Ascending aorta (tissue), 2 donors: ENCODE measurements around the gene HAUS7. TPM values are rescaled to one million over a fixed set of nuclear protein-coding genes. Genes with fewer than 3 reads are reported as not detected.

Experiments used
- DNase-seq, 2 donors: peaks; one replicate each; pipeline ENCODE4 v3.0.0-alpha.2; 2019; ENCODE audit warnings: low spot score in 2 of 2
- H3K27ac ChIP-seq, 2 donors: fragments of 200-600 bp; sonication (generic); one replicate each; pipeline ENCODE4 v1.5.1; 2016 to 2017; ENCODE audit warnings: mild to moderate bottlenecking in 1 of 2
- H3K27me3 ChIP-seq: fragments of 200-600 bp; sonication (generic); one replicate; pipeline ENCODE4 v1.5.1; 2017
- H3K36me3 ChIP-seq, 2 donors: fragments of 200-600 bp; sonication (generic); one replicate each; pipeline ENCODE4 v1.5.1; 2016
- H3K4me1 ChIP-seq, 2 donors: fragments of 200-600 bp; sonication (generic); one replicate each; pipeline ENCODE4 v1.5.1; 2016 to 2017; ENCODE audit warnings: mild to moderate bottlenecking in 1 of 2
- H3K4me3 ChIP-seq, 2 donors: fragments of 200-600 bp; sonication (generic); one replicate each; pipeline ENCODE4 v1.5.1; 2016 to 2017; ENCODE audit warnings: mild to moderate bottlenecking in 1 of 2
- H3K9me3 ChIP-seq, 2 donors: fragments of 200-600 bp; sonication (generic); one replicate each; pipeline ENCODE4 v1.5.1; 2016
- CTCF ChIP-seq, 3 experiments: fragments of 200-600 bp in 2 of 3; fragments of 450-650 bp in 1 of 3; sonication (generic) in 2 of 3; IDR thresholded peaks; one replicate each; pipeline ENCODE4 v1.5.1; 2016 to 2019; ENCODE audit warnings: antibody characterized with exemption in 3 of 3, mild to moderate bottlenecking in 1 of 3, moderate library complexity in 1 of 3
- intact Hi-C: fragments of 100-400 bp; cut with DNase I; formaldehyde crosslinking; loops from one replicate; pipeline ENCODE4 v1.15.1; 2023
- total RNA-seq: library from RNA; depleted of rRNA; stranded (reverse); fragments of >200 nt; gene quantifications from one replicate; pipeline ENCODE4 v1.1.0, GENCODE V29; 2016

HAUS7 gene
- total RNA-seq, 1 donor from 2014 or later: 22.5 TPM

GRCh38 chrX:153502796-153503195 lies 32.4 kb upstream of the HAUS7 start:
- Histone ChIP-seq H3K36me3 (peaks cover 0 to 7% of the 10 kb centered on the region in 2 donors), H3K27me3 (no peaks in the 10 kb centered on the region), H3K4me1 (peaks cover 12 to 25% of the 10 kb centered on the region in 2 donors), H3K27ac (peak overlapping the region; percentile 79 to 82), H3K9me3 (no peaks in the 10 kb centered on the region), H3K4me3 (peak overlapping the region in 1 of 2 donors; percentile 59)
- TF ChIP-seq CTCF (IDR thresholded peaks at IDR 0.05): no peak
- intact Hi-C loops: loop anchor here (10.0 kb wide), 1 partner anchor 558 kb away; no protein-coding TSS in a partner anchor
- no peak for DNase-seq

- H3K4me3 ChIP-seq: peak overlapping the region in 1 of 2 donors; percentile 59
- intact Hi-C loops: loop anchor here (10.0 kb wide), 1 partner anchor 557 kb away; no protein-coding TSS in a partner anchor
Measured at GRCh38 chrX:153502131-153502530, 31.8 kb upstream of the HAUS7 start.

GRCh38 chrX:153501530-153501929 lies 31.2 kb upstream of the HAUS7 start:
- Histone ChIP-seq H3K27me3 (no peaks in the 10 kb centered on the region), H3K36me3 (peaks cover 0 to 7% of the 10 kb centered on the region in 2 donors), H3K4me3 (peak overlapping the region in 1 of 2 donors; percentile 59), H3K4me1 (peaks cover 13 to 25% of the 10 kb centered on the region in 2 donors), H3K9me3 (no peaks in the 10 kb centered on the region), H3K27ac (peak overlapping the region; percentile 79 to 82)
- TF ChIP-seq CTCF (IDR thresholded peaks at IDR 0.05): no peak
- intact Hi-C loops: loop anchor here (10.0 kb wide), 1 partner anchor 557 kb away; no protein-coding TSS in a partner anchor
- DNase-seq: no peak

More at GRCh38 chrX:153502131-153502530, 31.8 kb upstream of the HAUS7 start:
- TF ChIP-seq CTCF (IDR thresholded peaks at IDR 0.05): no peak
- no peaks in the 10 kb centered on the region for H3K9me3 ChIP-seq
- H3K27ac ChIP-seq: peak overlapping the region; percentile 79 to 82
- peaks cover 0 to 7% of the 10 kb centered on the region in 2 donors for H3K36me3 ChIP-seq
- H3K27me3 ChIP-seq: no peaks in the 10 kb centered on the region
- H3K4me1 ChIP-seq: peaks cover 13 to 25% of the 10 kb centered on the region in 2 donors
- no peak for DNase-seq

- Histone ChIP-seq H3K4me1 (peaks cover 13 to 25% of the 10 kb centered on the region in 2 donors), H3K27ac (peak overlapping the region in 1 of 2 donors; percentile 82), H3K27me3 (no peaks in the 10 kb centered on the region), H3K9me3 (no peaks in the 10 kb centered on the region), H3K36me3 (peaks cover 0 to 7% of the 10 kb centered on the region in 2 donors), H3K4me3 (peak overlapping the region in 1 of 2 donors; percentile 59)
- TF ChIP-seq CTCF (IDR thresholded peaks at IDR 0.05): no peak
- intact Hi-C loops: loop anchor here (10.0 kb wide), 1 partner anchor 556 kb away; no protein-coding TSS in a partner anchor
- no peak for DNase-seq
Measured at GRCh38 chrX:153500676-153501280, 30.4 kb upstream of the HAUS7 start.

GRCh38 chrX:153499876-153500275 lies 29.5 kb upstream of the HAUS7 start:
- peak overlapping the region; percentile 42 to 53 for H3K27ac ChIP-seq
- H3K36me3 ChIP-seq: peaks cover 0 to 7% of the 10 kb centered on the region in 2 donors
- no peak for TF ChIP-seq CTCF (IDR thresholded peaks at IDR 0.05)
- H3K4me3 ChIP-seq: peak overlapping the region in 1 of 2 donors; percentile 59
- peaks cover 13 to 25% of the 10 kb centered on the region in 2 donors for H3K4me1 ChIP-seq
- DNase-seq: peak in 1 of 2 donors; percentile 85
- no peaks in the 10 kb centered on the region for H3K27me3 ChIP-seq
- intact Hi-C loops: loop anchor here (10.0 kb wide), 1 partner anchor 555 kb away; no protein-coding TSS in a partner anchor
- no peaks in the 10 kb centered on the region for H3K9me3 ChIP-seq
